T-cell (primary cell): ENCODE results near the gene ATG9B. TPM values are rescaled to one million over a fixed set of nuclear protein-coding genes. Genes with fewer than 3 reads are reported as not detected.
A peak's percentile ranks its signal among the peaks of the same experiment; 100 is the strongest.

Experiments
- ATAC-seq, 4 experiments: fragments of 200-7000 bp in 3 of 4; fragments of 150-1000 bp in 1 of 4; cut with Tn5 transposase; replicated peaks in 1 of 4; 1 replicate in 3 of 4; 2 replicates in 1 of 4; pipeline ENCODE4 v1.10.0; 2021; ENCODE audit warnings: moderate library complexity in 3 of 4, mild to moderate bottlenecking in 2 of 4, moderate number of reproducible peaks in 1 of 4
- CTCF ChIA-PET, 2 donors: fragments of 300-600 bp; sonication (Branson Sonifier 250); formaldehyde crosslinking; loops; one replicate each; lab custom pipeline; 2022; ENCODE audit warnings: antibody characterized with exemption in 2 of 2; lab: Charles Lee
- POLR2A ChIA-PET, 2 donors: fragments of 300-600 bp; sonication (Branson Sonifier 250); formaldehyde crosslinking; loops; one replicate each; lab custom pipeline; 2022; ENCODE audit warnings: antibody characterized with exemption in 2 of 2; lab: Charles Lee
- DNase-seq, 35 experiments: peaks; one replicate each; pipeline versions ENCODE4 v3.0.0 to v3.0.0-alpha.2; 2013 to 2023
- H3K27ac ChIP-seq: one replicate; pipeline ENCODE4 v1.5.1; 2013; ENCODE audit warnings: low read length
- H3K27me3 ChIP-seq, 2 experiments: replicated peaks in 1 of 2; 1 replicate in 1 of 2; 2 replicates in 1 of 2; pipeline versions ENCODE4 v1.6.1 to v1.7.0; 2013; ENCODE audit warnings: low read length in 1 of 2, mixed read lengths in 1 of 2; ENCODE audit not compliant: control insufficient read depth in 2 of 2, insufficient read depth in 2 of 2; ENCODE audit errors: extremely low read depth in 1 of 2
- H3K36me3 ChIP-seq, 2 donors: 1 replicate in 1 of 2; 2 replicates in 1 of 2; pipeline versions ENCODE4 v1.6.1 to v1.7.0; 2013; ENCODE audit warnings: low read length in 1 of 2; ENCODE audit not compliant: control insufficient read depth in 2 of 2, insufficient read depth in 1 of 2; ENCODE audit errors: extremely low read depth in 1 of 2
- H3K4me1 ChIP-seq, 2 experiments: 1 replicate in 1 of 2; 2 replicates in 1 of 2; pipeline versions ENCODE4 v1.6.1 to v1.7.0; 2013; ENCODE audit warnings: low read length in 2 of 2, mixed read lengths in 1 of 2; ENCODE audit not compliant: insufficient read depth in 2 of 2, control insufficient read depth in 1 of 2; ENCODE audit errors: extremely low read depth in 1 of 2
- H3K4me3 ChIP-seq, 2 donors: 1 replicate in 1 of 2; 2 replicates in 1 of 2; pipeline versions ENCODE4 v1.5.1 to v1.7.0; 2013; ENCODE audit warnings: mild to moderate bottlenecking in 2 of 2, low read length in 1 of 2, moderate library complexity in 1 of 2; ENCODE audit not compliant: control insufficient read depth in 1 of 2; ENCODE audit errors: extremely low read depth in 1 of 2
- H3K9me3 ChIP-seq: 2 replicates; pipeline ENCODE4 v1.7.0; 2013
- H3K27ac Mint-ChIP-seq, 2 donors: one replicate each; pipeline ENCODE4 v1.8.0; 2020 to 2021; ENCODE audit warnings: mild to moderate bottlenecking in 2 of 2, mixed read lengths in 2 of 2
- H3K27me3 Mint-ChIP-seq, 2 donors: one replicate each; pipeline ENCODE4 v1.8.0; 2021 to 2022; ENCODE audit warnings: mixed read lengths in 2 of 2
- H3K36me3 Mint-ChIP-seq: one replicate; pipeline ENCODE4 v1.8.0; 2021; ENCODE audit warnings: mixed read lengths
- H3K4me1 Mint-ChIP-seq, 3 donors: one replicate each; pipeline ENCODE4 v1.8.0; 2020 to 2022; ENCODE audit warnings: mixed read lengths in 3 of 3, mild to moderate bottlenecking in 1 of 3
- H3K4me3 Mint-ChIP-seq, 3 donors: one replicate each; pipeline ENCODE4 v1.8.0; 2020 to 2022; ENCODE audit warnings: mild to moderate bottlenecking in 3 of 3, mixed read lengths in 3 of 3, moderate library complexity in 3 of 3
- H3K9me3 Mint-ChIP-seq, 3 donors: one replicate each; pipeline ENCODE4 v1.8.0; 2020 to 2022; ENCODE audit warnings: mixed read lengths in 3 of 3
- WGBS: methylation state at CpG from one replicate; pipeline ENCODE4 v1.1.5; 2013; ENCODE audit warnings: missing lambda C conversion rate; ENCODE audit not compliant: insufficient coverage; 5-methylcytosine and 5-hydroxymethylcytosine counted together
- total RNA-seq, 35 experiments: library from RNA in 6 of 35; stranded (reverse) in 6 of 35; fragments of 120-200 nt in 1 of 35; gene quantifications; one replicate each; pipeline versions ENCODE4 v1.2.1 to v1.2.4 and lab custom pipeline; 2013 to 2026

The ATG9B gene
- total RNA-seq, 5 donors from 2014 or later (not counting 1 experiment from before 2014, with no cell fraction given): 24.0 to 37.0 (median 31.8) TPM

- Histone ChIP-seq H3K27ac (peak overlapping the region; percentile 56), H3K4me3 (peak overlapping the region in 1 of 2 donors; percentile 19), H3K36me3 (no peaks in the 10 kb centered on the region), H3K27me3 (peaks cover 0 to 35% of the 10 kb centered on the region in 2 experiments), H3K9me3 (no peaks in the 10 kb centered on the region), H3K4me1 (peaks cover 23 to 56% of the 10 kb centered on the region in 2 experiments)
- ChIA-PET POLR2A (interaction anchor here in 1 of 2 donors (0.5 to 0.6 kb wide), 2 partner anchors 66 to 429 kb away, joined by 3 to 4 read pairs; no protein-coding TSS in a partner anchor), CTCF (interaction anchor here (0.5 to 1.2 kb wide), 7 partner anchors 9 to 24 kb away, joined by 3 to 4 read pairs (median 3); no protein-coding TSS in a partner anchor)
- peaks cover 0 to 6% of the 10 kb centered on the region in 2 donors for H3K27me3 Mint-ChIP-seq
- H3K4me3 Mint-ChIP-seq: peak overlapping the region in 1 of 3 donors; percentile 62
- peaks cover 5 to 15% (median 11%) of the 10 kb centered on the region in 3 donors for H3K9me3 Mint-ChIP-seq
- 64% methylated on average over 11 of the region's 19 CpGs for WGBS
- DNase-seq (no peak), ATAC-seq (no peak)
- peaks cover 39 to 47% (median 40%) of the 10 kb centered on the region in 3 donors for H3K4me1 Mint-ChIP-seq
- peaks cover 11% of the 10 kb centered on the region for H3K36me3 Mint-ChIP-seq
- peak overlapping the region; percentile 69 to 80 for H3K27ac Mint-ChIP-seq
Measured at GRCh38 chr7:150994838-150995510, 29.3 kb downstream of the ATG9B start.

DNA sequence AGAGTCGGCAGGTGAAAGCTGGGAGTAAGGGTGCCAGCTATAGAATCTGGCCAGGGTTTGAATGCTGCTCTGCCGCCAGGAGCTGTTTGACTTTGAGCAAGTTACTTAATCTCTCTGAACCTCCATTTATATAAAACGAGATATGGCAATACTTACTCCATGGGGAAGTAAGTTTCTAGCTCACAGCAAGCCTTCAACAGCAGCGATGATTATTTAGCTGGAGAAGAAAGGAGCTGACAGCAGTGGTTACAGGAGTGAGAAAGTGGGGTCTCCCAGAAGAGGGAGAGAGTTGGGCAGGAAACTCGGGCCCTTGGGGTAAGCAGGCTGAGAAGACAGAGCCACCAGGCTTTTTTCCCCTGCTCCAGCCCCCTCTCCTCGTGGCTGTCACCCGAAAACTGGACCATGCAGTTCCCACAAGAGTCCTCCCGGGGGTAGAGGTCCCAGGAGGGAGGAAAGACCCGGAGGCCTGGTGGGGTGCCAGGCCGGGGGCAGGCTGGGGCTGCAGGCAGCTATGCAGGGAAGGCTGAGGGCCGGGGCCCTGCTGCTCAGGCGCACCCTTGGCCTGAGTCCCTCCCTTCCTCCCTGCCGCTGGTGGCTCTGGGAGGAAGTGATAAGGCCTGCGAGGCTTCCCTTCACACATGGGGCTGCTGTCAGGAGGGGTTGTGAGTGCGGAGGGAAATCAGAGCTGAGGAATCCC is 30.0 kb downstream of the ATG9B start:
- ChIA-PET POLR2A (no interaction called here), CTCF (interaction anchor here (0.5 to 1.2 kb wide), 10 partner anchors 8 to 111 kb away, joined by 3 to 4 read pairs (median 3); no protein-coding TSS in a partner anchor)
- peak overlapping the region in 1 of 2 donors; percentile 3 for H3K4me3 ChIP-seq
- ATAC-seq (peak; percentile 61 to 84 (median 74)), DNase-seq (peak in 2 of 35 experiments; percentile 38 to 49)
- peak overlapping the region in 1 of 3 donors; percentile 62 for H3K4me3 Mint-ChIP-seq
- no peaks in the 10 kb centered on the region for H3K9me3 ChIP-seq
- WGBS: 94% methylated on average over 4 of the region's 15 CpGs
- peaks cover 0 to 6% of the 10 kb centered on the region in 2 donors for H3K27me3 Mint-ChIP-seq
- peaks cover 39 to 45% (median 40%) of the 10 kb centered on the region in 3 donors for H3K4me1 Mint-ChIP-seq
- H3K27ac Mint-ChIP-seq: peak overlapping the region; percentile 77 to 80
- peaks cover 0 to 42% of the 10 kb centered on the region in 2 experiments for H3K27me3 ChIP-seq
- no peaks in the 10 kb centered on the region for H3K36me3 ChIP-seq
- peak overlapping the region; percentile 56 for H3K27ac ChIP-seq
- peaks cover 5 to 17% (median 14%) of the 10 kb centered on the region in 3 donors for H3K9me3 Mint-ChIP-seq
- peaks cover 23 to 49% of the 10 kb centered on the region in 2 experiments for H3K4me1 ChIP-seq
- H3K36me3 Mint-ChIP-seq: peaks cover 11% of the 10 kb centered on the region

GRCh38 chr7:150993511-150993910 is 30.8 kb downstream of the ATG9B start:
- no peak for DNase-seq

DNA sequence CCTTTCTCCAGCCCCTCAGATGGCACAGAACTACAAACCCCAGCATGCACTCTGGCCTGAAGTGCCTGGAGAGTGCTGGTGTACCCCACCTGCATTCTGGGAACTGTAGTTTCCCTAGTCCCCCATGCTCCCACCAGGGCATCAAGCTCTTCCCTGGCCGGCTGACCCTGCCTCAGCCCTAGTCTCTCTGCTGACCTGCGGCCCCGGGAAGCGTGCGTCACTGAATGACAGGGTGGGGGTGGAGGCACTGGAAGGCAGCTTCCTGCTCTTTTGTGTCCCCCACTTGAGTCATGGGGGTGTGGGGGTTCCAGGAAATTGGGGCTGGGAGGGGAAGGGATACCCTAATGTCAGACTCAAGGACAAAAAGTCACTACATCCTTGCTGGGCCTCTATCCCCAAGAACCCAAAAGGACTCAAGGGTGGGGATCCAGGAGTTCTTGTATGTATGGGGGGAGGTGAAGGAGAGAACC is 31.4 kb downstream of the ATG9B start:
- Histone ChIP-seq H3K4me3 (no peak overlapping the region), H3K9me3 (no peaks in the 10 kb centered on the region), H3K36me3 (no peaks in the 10 kb centered on the region), H3K27me3 (peaks cover 0 to 41% of the 10 kb centered on the region in 2 experiments), H3K27ac (no peak overlapping the region), H3K4me1 (peaks cover 25 to 48% of the 10 kb centered on the region in 2 experiments)
- POLR2A ChIA-PET: interaction anchor here in 1 of 2 donors (0.7 kb wide), 1 partner anchor 27 kb away, joined by 3 read pairs; no protein-coding TSS in a partner anchor
- H3K9me3 Mint-ChIP-seq: peaks cover 5 to 17% (median 14%) of the 10 kb centered on the region in 3 donors
- peaks cover 0 to 6% of the 10 kb centered on the region in 2 donors for H3K27me3 Mint-ChIP-seq
- CTCF ChIA-PET: interaction anchor here in 1 of 2 donors (0.6 kb wide), 1 partner anchor 178 kb away, joined by 5 read pairs; no protein-coding TSS in a partner anchor
- H3K27ac Mint-ChIP-seq: no peak overlapping the region
- WGBS: no CpG with 5 or more reads among the region's 5 CpGs
- ATAC-seq (peak in 2 of 4 experiments; percentile 40 to 67), DNase-seq (peak in 2 of 35 experiments; percentile 33 to 51)
- H3K4me3 Mint-ChIP-seq: no peak overlapping the region
- peaks cover 11% of the 10 kb centered on the region for H3K36me3 Mint-ChIP-seq
- H3K4me1 Mint-ChIP-seq: peaks cover 36 to 45% (median 44%) of the 10 kb centered on the region in 3 donors

More at GRCh38 chr7:150993511-150993910, 30.8 kb downstream of the ATG9B start:
- CTCF ChIA-PET: interaction anchor here (0.5 to 1.1 kb wide), 3 partner anchors 16 to 112 kb away, joined by 3 read pairs; no protein-coding TSS in a partner anchor
- peaks cover 11% of the 10 kb centered on the region for H3K36me3 Mint-ChIP-seq
- Histone ChIP-seq H3K36me3 (no peaks in the 10 kb centered on the region), H3K27me3 (peaks cover 0 to 43% of the 10 kb centered on the region in 2 experiments), H3K4me3 (no peak overlapping the region), H3K9me3 (no peaks in the 10 kb centered on the region), H3K27ac (no peak overlapping the region), H3K4me1 (peaks cover 23 to 48% of the 10 kb centered on the region in 2 experiments)
- WGBS: 81% methylated on average over 6 of the region's 14 CpGs
- H3K27ac Mint-ChIP-seq: peak overlapping the region in 1 of 2 donors; percentile 77
- POLR2A ChIA-PET: no interaction called here
- peaks cover 5 to 17% (median 14%) of the 10 kb centered on the region in 3 donors for H3K9me3 Mint-ChIP-seq
- no peak for ATAC-seq
- peak overlapping the region in 1 of 3 donors; percentile 62 for H3K4me3 Mint-ChIP-seq
- H3K4me1 Mint-ChIP-seq: peaks cover 36 to 45% (median 44%) of the 10 kb centered on the region in 3 donors
- H3K27me3 Mint-ChIP-seq: peaks cover 0 to 6% of the 10 kb centered on the region in 2 donors

- Histone ChIP-seq H3K9me3 (no peaks in the 10 kb centered on the region), H3K36me3 (no peaks in the 10 kb centered on the region), H3K27me3 (peaks cover 0 to 39% of the 10 kb centered on the region in 2 experiments), H3K27ac (no peak overlapping the region), H3K4me3 (no peak overlapping the region), H3K4me1 (peaks cover 26 to 48% of the 10 kb centered on the region in 2 experiments)
- WGBS: 78% methylated on average over 4 of the region's 6 CpGs
- Mint-ChIP-seq H3K4me1 (peaks cover 32 to 42% (median 41%) of the 10 kb centered on the region in 3 donors), H3K9me3 (peaks cover 5 to 17% (median 14%) of the 10 kb centered on the region in 3 donors), H3K4me3 (no peak overlapping the region), H3K27ac (no peak overlapping the region), H3K36me3 (peaks cover 11% of the 10 kb centered on the region), H3K27me3 (peaks cover 0 to 3% of the 10 kb centered on the region in 2 donors)
- ATAC-seq (no peak), DNase-seq (no peak)
- ChIA-PET POLR2A (interaction anchor here in 1 of 2 donors (0.6 to 0.7 kb wide), 2 partner anchors 27 to 90 kb away, joined by 3 to 4 read pairs; no protein-coding TSS in a partner anchor), CTCF (interaction anchor here in 1 of 2 donors (0.6 kb wide), 1 partner anchor 178 kb away, joined by 5 read pairs; no protein-coding TSS in a partner anchor)
Measured at GRCh38 chr7:150992051-150992640, 32.1 kb downstream of the ATG9B start.
